ENCODE results near the gene SSUH2.

The SSUH2 gene

DNA sequence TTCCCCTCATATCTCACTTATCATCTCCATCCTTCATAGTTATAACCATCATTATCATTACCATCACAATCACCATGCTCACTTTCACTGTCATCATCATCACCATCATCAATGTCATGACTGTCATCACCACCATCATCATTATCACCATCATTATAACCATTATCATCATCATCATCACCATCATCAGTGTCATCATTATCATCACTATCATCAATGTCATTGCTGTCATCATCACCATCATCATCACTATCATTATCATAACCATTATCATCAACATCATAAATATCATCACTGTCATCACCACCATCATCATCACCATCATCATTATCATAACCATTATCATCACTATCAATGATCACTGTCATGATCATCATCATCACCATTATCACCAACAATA, 44.1 kb downstream of the SSUH2 start:
- Histone ChIP-seq H3K4me2 (ENCODE audit: low read length) (no peak overlapping the region), H3K79me2 (ENCODE audit: control insufficient read depth, insufficient read depth, low read length, poor library complexity) (no peaks in the 10 kb centered on the region), H2AFZ (ENCODE audit: insufficient read depth, low read length, poor library complexity) (no peak overlapping the region), H3K9ac (ENCODE audit: low read length) (no peak overlapping the region), H2BK12ac (ENCODE audit: low read length) (no peak overlapping the region), H3K9me3 (ENCODE audit: insufficient read depth, low read depth, low read length) (no peaks in the 10 kb centered on the region), H3K4me1 (ENCODE audit: control insufficient read depth in 1 of 2, insufficient read depth in 2 of 2, low read length in 2 of 2) (no peaks in the 10 kb centered on the region), H3K4ac (ENCODE audit: low read depth, low read length) (no peak overlapping the region), H3K27me3 (ENCODE audit: insufficient read depth, low read length) (no peaks in the 10 kb centered on the region), H2BK5ac (ENCODE audit: low read depth, low read length, poor library complexity) (no peak overlapping the region), H3K4me3 (ENCODE audit: low read depth, low read length) (no peak overlapping the region), H4K91ac (ENCODE audit: low read depth, low read length) (no peak overlapping the region), H4K12ac (ENCODE audit: low read depth, low read length) (no peak overlapping the region), H3K27ac (ENCODE audit: low read depth, low read length) (no peak overlapping the region), H3K79me1 (ENCODE audit: low read length) (no peaks in the 10 kb centered on the region), H3K23ac (ENCODE audit: low read length) (no peak overlapping the region), H4K8ac (ENCODE audit: low read depth, low read length) (no peak overlapping the region), H2AK5ac (ENCODE audit: low read length) (no peak overlapping the region), H2BK120ac (ENCODE audit: insufficient read depth, low read length, poor library complexity) (no peak overlapping the region), H3K14ac (ENCODE audit: low read length) (no peak overlapping the region), H3K18ac (ENCODE audit: low read length) (no peak overlapping the region), H3K36me3 (ENCODE audit: control insufficient read depth in 1 of 2, insufficient read depth in 2 of 2, low read length in 2 of 2) (no peaks in the 10 kb centered on the region)
- no peak for DNase-seq

DNA sequence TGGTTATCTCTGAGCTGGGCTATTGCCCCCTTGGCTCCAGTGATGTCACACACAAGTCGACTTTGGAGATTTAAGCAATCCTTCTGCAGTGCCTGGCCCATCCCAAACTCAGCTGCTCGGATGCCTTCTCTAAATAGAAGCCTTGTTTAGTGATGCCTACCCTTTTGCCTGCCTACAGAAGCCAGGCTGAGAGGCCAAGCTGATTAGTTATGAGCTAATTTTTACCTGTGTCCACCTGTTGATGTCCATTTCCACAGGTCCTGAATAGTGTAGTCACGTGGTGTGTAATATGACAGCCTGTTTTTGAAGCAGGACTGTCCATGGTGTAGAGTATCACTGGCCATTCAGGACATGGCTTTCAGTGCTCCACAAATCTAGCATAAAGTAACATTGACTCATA, 45.5 kb downstream of the SSUH2 start:
- Histone ChIP-seq H3K4me2 (ENCODE audit: low read length) (no peak overlapping the region), H3K9ac (ENCODE audit: low read length) (no peak overlapping the region), H3K79me1 (ENCODE audit: low read length) (no peaks in the 10 kb centered on the region), H4K8ac (ENCODE audit: low read depth, low read length) (no peak overlapping the region), H3K4ac (ENCODE audit: low read depth, low read length) (no peak overlapping the region), H3K79me2 (ENCODE audit: control insufficient read depth, insufficient read depth, low read length, poor library complexity) (no peaks in the 10 kb centered on the region), H4K91ac (ENCODE audit: low read depth, low read length) (no peak overlapping the region), H3K4me1 (ENCODE audit: control insufficient read depth in 1 of 2, insufficient read depth in 2 of 2, low read length in 2 of 2) (no peaks in the 10 kb centered on the region), H3K9me3 (ENCODE audit: insufficient read depth, low read depth, low read length) (no peaks in the 10 kb centered on the region), H3K36me3 (ENCODE audit: control insufficient read depth in 1 of 2, insufficient read depth in 2 of 2, low read length in 2 of 2) (no peaks in the 10 kb centered on the region), H3K14ac (ENCODE audit: low read length) (no peak overlapping the region), H2BK5ac (ENCODE audit: low read depth, low read length, poor library complexity) (no peak overlapping the region), H2BK12ac (ENCODE audit: low read length) (no peak overlapping the region), H2AFZ (ENCODE audit: insufficient read depth, low read length, poor library complexity) (no peak overlapping the region), H3K18ac (ENCODE audit: low read length) (no peak overlapping the region), H3K23ac (ENCODE audit: low read length) (no peak overlapping the region), H3K27ac (ENCODE audit: low read depth, low read length) (no peak overlapping the region), H2BK120ac (ENCODE audit: insufficient read depth, low read length, poor library complexity) (no peak overlapping the region), H4K12ac (ENCODE audit: low read depth, low read length) (no peak overlapping the region), H3K4me3 (ENCODE audit: low read depth, low read length) (no peak overlapping the region), H3K27me3 (ENCODE audit: insufficient read depth, low read length) (no peaks in the 10 kb centered on the region), H2AK5ac (ENCODE audit: low read length) (no peak overlapping the region)
- DNase-seq = no peak
- no CpG with 5 or more reads among the region's 3 CpGs for WGBS (ENCODE audit: extremely low coverage, insufficient coverage, insufficient read length)

DNA sequence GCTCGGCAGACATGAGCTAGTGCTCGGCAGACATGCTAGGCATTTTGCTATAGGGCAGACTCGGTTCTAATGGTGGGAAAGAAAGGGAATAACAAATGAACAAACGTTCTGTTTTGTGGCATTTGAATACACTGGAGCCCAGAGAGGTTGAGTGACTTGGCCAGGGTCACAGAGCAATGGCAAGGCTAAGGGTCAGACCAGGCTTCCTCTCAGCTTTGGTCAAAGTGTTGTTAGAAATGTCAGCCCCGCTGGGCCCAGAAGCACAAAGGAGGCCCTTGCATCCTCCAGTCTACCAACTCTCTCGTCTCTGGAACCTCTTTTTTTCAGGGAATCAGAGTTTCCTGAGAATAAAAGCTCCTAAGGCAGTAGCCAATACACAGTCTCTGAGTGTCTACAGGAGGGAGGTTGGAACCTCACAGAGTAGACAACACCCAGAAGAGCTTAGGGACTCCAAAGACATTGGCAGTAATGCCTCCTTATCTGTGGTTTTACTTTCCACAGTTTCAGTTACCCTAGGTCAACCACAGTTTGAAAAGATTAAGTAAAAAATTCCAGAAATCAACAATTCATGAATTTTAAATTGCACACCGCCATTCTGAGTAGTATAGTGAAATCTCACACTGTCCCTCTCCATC, 47.3 kb downstream of the SSUH2 start:
- Histone ChIP-seq H3K14ac (ENCODE audit: low read length) (no peak overlapping the region), H3K36me3 (ENCODE audit: control insufficient read depth in 1 of 2, insufficient read depth in 2 of 2, low read length in 2 of 2) (no peaks in the 10 kb centered on the region), H3K27me3 (ENCODE audit: insufficient read depth, low read length) (no peaks in the 10 kb centered on the region), H2BK5ac (ENCODE audit: low read depth, low read length, poor library complexity) (no peak overlapping the region), H3K9me3 (ENCODE audit: insufficient read depth, low read depth, low read length) (no peaks in the 10 kb centered on the region), H3K79me1 (ENCODE audit: low read length) (no peaks in the 10 kb centered on the region), H4K12ac (ENCODE audit: low read depth, low read length) (no peak overlapping the region), H2BK12ac (ENCODE audit: low read length) (no peak overlapping the region), H3K4me1 (ENCODE audit: control insufficient read depth in 1 of 2, insufficient read depth in 2 of 2, low read length in 2 of 2) (no peaks in the 10 kb centered on the region), H2BK120ac (ENCODE audit: insufficient read depth, low read length, poor library complexity) (no peak overlapping the region), H3K18ac (ENCODE audit: low read length) (no peak overlapping the region), H3K27ac (ENCODE audit: low read depth, low read length) (no peak overlapping the region), H3K23ac (ENCODE audit: low read length) (no peak overlapping the region), H3K79me2 (ENCODE audit: control insufficient read depth, insufficient read depth, low read length, poor library complexity) (no peaks in the 10 kb centered on the region), H2AFZ (ENCODE audit: insufficient read depth, low read length, poor library complexity) (no peak overlapping the region), H3K4ac (ENCODE audit: low read depth, low read length) (no peak overlapping the region), H3K4me3 (ENCODE audit: low read depth, low read length) (no peak overlapping the region), H3K4me2 (ENCODE audit: low read length) (no peak overlapping the region), H2AK5ac (ENCODE audit: low read length) (no peak overlapping the region), H4K8ac (ENCODE audit: low read depth, low read length) (no peak overlapping the region), H3K9ac (ENCODE audit: low read length) (no peak overlapping the region), H4K91ac (ENCODE audit: low read depth, low read length) (no peak overlapping the region)
- no CpG with 5 or more reads among the region's 7 CpGs for WGBS (ENCODE audit: extremely low coverage, insufficient coverage, insufficient read length)
- no peak for DNase-seq

DNA sequence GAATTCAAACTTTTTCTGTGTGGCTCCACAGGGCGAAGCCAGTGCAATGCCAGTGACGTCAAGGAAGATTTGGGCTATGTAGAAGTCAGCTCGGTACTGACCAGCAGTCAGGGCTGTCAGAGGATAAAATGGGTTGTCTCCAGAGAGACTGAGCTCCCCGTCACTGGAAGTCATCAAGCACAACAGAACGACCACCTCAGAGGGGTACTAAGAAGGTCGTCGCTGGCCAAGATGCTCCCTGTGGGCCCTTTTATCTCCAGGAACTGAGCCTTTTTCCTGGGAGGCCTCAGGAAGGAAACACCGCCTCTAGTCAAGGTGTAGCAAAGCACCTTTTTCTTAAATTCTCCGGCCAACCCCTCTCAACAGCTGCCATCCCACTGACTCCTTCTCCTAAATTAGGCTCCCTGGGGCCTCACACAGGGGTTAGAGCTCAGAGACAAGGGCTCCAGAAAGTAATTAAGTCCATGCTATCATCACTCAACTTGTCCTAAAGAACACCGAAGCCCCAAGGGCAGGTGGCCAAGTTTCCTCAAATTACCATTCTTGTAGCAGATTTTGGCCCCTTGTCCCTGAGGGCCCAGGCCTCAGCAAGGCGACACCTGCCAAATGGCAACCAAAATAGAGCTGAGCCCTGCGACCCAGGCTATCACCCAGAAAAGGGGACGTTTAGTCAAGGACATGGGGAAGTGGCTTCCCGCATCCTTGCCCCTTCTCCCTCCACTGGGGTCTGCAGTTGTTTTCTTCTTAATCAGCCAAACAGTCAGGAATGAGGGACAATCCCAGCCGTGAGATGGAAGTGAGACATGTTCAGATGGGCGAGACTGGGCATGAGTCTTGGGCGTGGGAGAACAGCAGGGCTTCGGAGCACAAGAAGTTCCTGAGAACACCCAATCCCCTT, 48.0 kb downstream of the SSUH2 start:
- Histone ChIP-seq H3K79me1 (ENCODE audit: low read length) (no peaks in the 10 kb centered on the region), H3K36me3 (ENCODE audit: control insufficient read depth in 1 of 2, insufficient read depth in 2 of 2, low read length in 2 of 2) (no peaks in the 10 kb centered on the region), H3K14ac (ENCODE audit: low read length) (no peak overlapping the region), H4K12ac (ENCODE audit: low read depth, low read length) (no peak overlapping the region), H2BK5ac (ENCODE audit: low read depth, low read length, poor library complexity) (no peak overlapping the region), H3K4me1 (ENCODE audit: control insufficient read depth in 1 of 2, insufficient read depth in 2 of 2, low read length in 2 of 2) (no peaks in the 10 kb centered on the region), H3K9me3 (ENCODE audit: insufficient read depth, low read depth, low read length) (no peaks in the 10 kb centered on the region), H3K9ac (ENCODE audit: low read length) (no peak overlapping the region), H2AK5ac (ENCODE audit: low read length) (no peak overlapping the region), H3K4me2 (ENCODE audit: low read length) (no peak overlapping the region), H3K4me3 (ENCODE audit: low read depth, low read length) (no peak overlapping the region), H3K79me2 (ENCODE audit: control insufficient read depth, insufficient read depth, low read length, poor library complexity) (no peaks in the 10 kb centered on the region), H2BK12ac (ENCODE audit: low read length) (no peak overlapping the region), H3K18ac (ENCODE audit: low read length) (no peak overlapping the region), H3K23ac (ENCODE audit: low read length) (no peak overlapping the region), H3K27ac (ENCODE audit: low read depth, low read length) (no peak overlapping the region), H3K27me3 (ENCODE audit: insufficient read depth, low read length) (no peaks in the 10 kb centered on the region), H4K91ac (ENCODE audit: low read depth, low read length) (no peak overlapping the region), H4K8ac (ENCODE audit: low read depth, low read length) (no peak overlapping the region), H2AFZ (ENCODE audit: insufficient read depth, low read length, poor library complexity) (no peak overlapping the region), H2BK120ac (ENCODE audit: insufficient read depth, low read length, poor library complexity) (no peak overlapping the region), H3K4ac (ENCODE audit: low read depth, low read length) (no peak overlapping the region)
- WGBS (ENCODE audit: extremely low coverage, insufficient coverage, insufficient read length) = no CpG with 5 or more reads among the region's 18 CpGs
- DNase-seq = no peak
